ENCODE measurements around the gene NFIB.

Gene NFIB

DNA sequence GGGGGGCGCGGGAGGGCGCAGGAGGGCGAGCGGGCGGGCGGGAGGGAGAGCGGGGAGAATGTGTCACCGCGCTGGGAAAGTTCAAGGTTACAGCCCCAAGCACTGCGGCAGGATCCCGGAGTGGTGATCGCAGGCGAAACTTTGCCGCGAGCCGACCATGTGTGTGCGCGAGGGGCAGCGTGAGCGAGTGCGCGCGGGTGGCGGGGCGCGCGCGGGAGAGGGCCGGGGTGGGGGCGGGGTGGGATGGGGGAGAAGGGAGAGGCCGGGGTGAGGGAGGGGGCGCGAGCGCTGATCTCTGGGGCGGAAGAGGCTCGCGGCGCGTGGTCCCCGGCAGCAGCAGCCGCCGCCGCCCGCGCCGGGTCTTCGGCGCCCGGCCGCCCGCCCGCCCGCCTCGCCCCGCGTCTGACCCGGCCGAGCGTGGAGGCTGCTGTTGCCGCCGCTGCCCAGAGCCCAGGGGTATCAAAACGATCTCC, at the start of gene NFIB:
Gene NFIB (minus strand): TSS at position 191 of the 473 bp plus-strand sequence. CDS start 630 bp downstream, outside the sequence.
- Histone ChIP-seq H3K4me3 (ENCODE audit: insufficient read length, low read depth) (peak within 1 kb of the TSS; percentile 67), H3K27me3 (ENCODE audit: insufficient read depth, insufficient read length) (peaks cover 61% of the 10 kb centered on the region), H3K9me3 (ENCODE audit: insufficient read depth, low read length) (no peaks in the 10 kb centered on the region), H3K4me1 (ENCODE audit: insufficient read depth, insufficient read length) (no peaks in the 10 kb centered on the region), H3K36me3 (ENCODE audit: insufficient read depth, insufficient read length, low read length) (no peaks in the 10 kb centered on the region), H3K9ac (ENCODE audit: insufficient read length, low read depth) (peak within 1 kb of the TSS; percentile 82)
- TF ChIP-seq YY1 (IDR thresholded peaks at IDR 0.05; ENCODE audit: insufficient read depth, insufficient read length) (no peak), SUZ12 (IDR thresholded peaks at IDR 0.05; ENCODE audit: extremely low read depth, insufficient read depth, insufficient read length) (no peak), ZNF274 (IDR thresholded peaks at IDR 0.05; ENCODE audit: low read depth, low read length) (no peak)
- peak; percentile 52 for DNase-seq (ENCODE audit: low read depth, low spot score)

DNA sequence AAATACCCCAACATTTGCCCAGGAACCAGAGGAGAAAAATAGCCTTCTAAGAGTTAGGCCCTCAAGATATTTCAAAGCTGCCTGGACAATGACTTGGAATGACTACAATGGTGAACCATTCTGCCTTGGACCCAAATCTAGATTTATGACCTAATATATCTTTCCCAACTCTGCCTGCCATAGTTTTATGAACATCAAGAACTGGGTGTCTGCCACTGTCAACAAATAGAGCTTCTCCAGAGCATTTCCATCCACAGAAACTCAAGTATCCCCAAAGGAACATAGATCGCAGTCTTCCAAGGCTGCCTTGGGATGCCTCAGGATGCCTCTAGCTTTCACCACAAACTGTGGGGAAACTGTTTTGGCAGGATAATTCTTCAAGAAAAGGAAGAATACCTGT, 48.2 kb upstream of the NFIB start:
- Histone ChIP-seq H3K4me3 (ENCODE audit: insufficient read length, low read depth) (no peak overlapping the region), H3K4me1 (ENCODE audit: insufficient read depth, insufficient read length) (no peaks in the 10 kb centered on the region), H3K27me3 (ENCODE audit: insufficient read depth, insufficient read length) (no peaks in the 10 kb centered on the region), H3K9me3 (ENCODE audit: insufficient read depth, low read length) (no peaks in the 10 kb centered on the region), H3K9ac (ENCODE audit: insufficient read length, low read depth) (no peak overlapping the region), H3K36me3 (ENCODE audit: insufficient read depth, insufficient read length, low read length) (no peaks in the 10 kb centered on the region)
- TF ChIP-seq ZNF274 (IDR thresholded peaks at IDR 0.05; ENCODE audit: low read depth, low read length) = no peak
- no peak for TF ChIP-seq SUZ12 (IDR thresholded peaks at IDR 0.05; ENCODE audit: extremely low read depth, insufficient read depth, insufficient read length)
- TF ChIP-seq YY1 (IDR thresholded peaks at IDR 0.05; ENCODE audit: insufficient read depth, insufficient read length) = no peak
- DNase-seq (ENCODE audit: low read depth, low spot score) = no peak

DNA sequence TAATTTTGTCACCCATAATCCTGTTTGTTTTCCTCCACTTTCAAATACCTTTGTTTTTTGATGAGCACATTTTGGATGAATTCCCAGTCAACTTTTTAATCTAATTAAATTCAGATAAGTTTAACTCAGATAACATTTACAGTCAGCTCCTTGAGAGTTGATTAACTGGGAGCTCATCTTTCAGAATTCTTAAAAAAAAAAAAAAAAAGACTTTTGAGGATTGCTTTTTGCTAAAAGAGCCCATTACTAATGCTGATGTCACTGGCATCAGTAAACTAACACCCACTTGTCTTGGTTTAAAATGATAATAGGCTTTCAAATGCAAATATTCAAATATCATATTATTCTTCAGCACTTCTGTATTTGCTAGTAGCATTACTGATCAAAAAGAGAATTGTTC, 47.1 kb upstream of the NFIB start:
- Histone ChIP-seq H3K4me3 (ENCODE audit: insufficient read length, low read depth) (no peak overlapping the region), H3K36me3 (ENCODE audit: insufficient read depth, insufficient read length, low read length) (no peaks in the 10 kb centered on the region), H3K27me3 (ENCODE audit: insufficient read depth, insufficient read length) (no peaks in the 10 kb centered on the region), H3K4me1 (ENCODE audit: insufficient read depth, insufficient read length) (no peaks in the 10 kb centered on the region), H3K9ac (ENCODE audit: insufficient read length, low read depth) (no peak overlapping the region), H3K9me3 (ENCODE audit: insufficient read depth, low read length) (no peaks in the 10 kb centered on the region)
- no peak for DNase-seq (ENCODE audit: low read depth, low spot score)
- no peak for TF ChIP-seq SUZ12 (IDR thresholded peaks at IDR 0.05; ENCODE audit: extremely low read depth, insufficient read depth, insufficient read length)
- TF ChIP-seq YY1 (IDR thresholded peaks at IDR 0.05; ENCODE audit: insufficient read depth, insufficient read length) = no peak
- no peak for TF ChIP-seq ZNF274 (IDR thresholded peaks at IDR 0.05; ENCODE audit: low read depth, low read length)

DNA sequence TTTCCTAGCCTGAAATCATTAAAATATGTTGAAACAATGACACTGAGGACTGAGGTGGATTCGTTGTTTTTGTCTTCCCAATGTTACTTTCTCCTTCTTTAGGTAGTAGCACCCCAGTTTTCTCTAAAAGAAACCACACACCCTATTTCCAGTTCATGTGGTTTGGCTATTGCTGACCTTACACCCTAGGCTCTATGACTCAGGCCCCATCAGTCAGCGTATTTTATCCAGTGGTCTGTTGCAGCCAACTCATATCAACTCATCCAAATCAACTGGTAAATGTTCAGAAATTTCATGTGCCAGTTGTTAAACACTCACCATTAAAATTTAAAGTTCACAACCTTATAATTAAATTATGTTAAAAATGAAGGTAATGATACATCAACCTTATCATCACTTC, 44.6 kb upstream of the NFIB start:
- no peak overlapping the region for H3K9ac ChIP-seq (ENCODE audit: insufficient read length, low read depth)
- no peak overlapping the region for H3K4me3 ChIP-seq (ENCODE audit: insufficient read length, low read depth)
- TF ChIP-seq YY1 (IDR thresholded peaks at IDR 0.05; ENCODE audit: insufficient read depth, insufficient read length) = no peak
- TF ChIP-seq ZNF274 (IDR thresholded peaks at IDR 0.05; ENCODE audit: low read depth, low read length) = no peak
- no peak for TF ChIP-seq SUZ12 (IDR thresholded peaks at IDR 0.05; ENCODE audit: extremely low read depth, insufficient read depth, insufficient read length)
- H3K4me1 ChIP-seq (ENCODE audit: insufficient read depth, insufficient read length) = no peaks in the 10 kb centered on the region
- no peaks in the 10 kb centered on the region for H3K9me3 ChIP-seq (ENCODE audit: insufficient read depth, low read length)
- no peaks in the 10 kb centered on the region for H3K36me3 ChIP-seq (ENCODE audit: insufficient read depth, insufficient read length, low read length)
- peaks cover 14% of the 10 kb centered on the region for H3K27me3 ChIP-seq (ENCODE audit: insufficient read depth, insufficient read length)
- no peak for DNase-seq (ENCODE audit: low read depth, low spot score)

DNA sequence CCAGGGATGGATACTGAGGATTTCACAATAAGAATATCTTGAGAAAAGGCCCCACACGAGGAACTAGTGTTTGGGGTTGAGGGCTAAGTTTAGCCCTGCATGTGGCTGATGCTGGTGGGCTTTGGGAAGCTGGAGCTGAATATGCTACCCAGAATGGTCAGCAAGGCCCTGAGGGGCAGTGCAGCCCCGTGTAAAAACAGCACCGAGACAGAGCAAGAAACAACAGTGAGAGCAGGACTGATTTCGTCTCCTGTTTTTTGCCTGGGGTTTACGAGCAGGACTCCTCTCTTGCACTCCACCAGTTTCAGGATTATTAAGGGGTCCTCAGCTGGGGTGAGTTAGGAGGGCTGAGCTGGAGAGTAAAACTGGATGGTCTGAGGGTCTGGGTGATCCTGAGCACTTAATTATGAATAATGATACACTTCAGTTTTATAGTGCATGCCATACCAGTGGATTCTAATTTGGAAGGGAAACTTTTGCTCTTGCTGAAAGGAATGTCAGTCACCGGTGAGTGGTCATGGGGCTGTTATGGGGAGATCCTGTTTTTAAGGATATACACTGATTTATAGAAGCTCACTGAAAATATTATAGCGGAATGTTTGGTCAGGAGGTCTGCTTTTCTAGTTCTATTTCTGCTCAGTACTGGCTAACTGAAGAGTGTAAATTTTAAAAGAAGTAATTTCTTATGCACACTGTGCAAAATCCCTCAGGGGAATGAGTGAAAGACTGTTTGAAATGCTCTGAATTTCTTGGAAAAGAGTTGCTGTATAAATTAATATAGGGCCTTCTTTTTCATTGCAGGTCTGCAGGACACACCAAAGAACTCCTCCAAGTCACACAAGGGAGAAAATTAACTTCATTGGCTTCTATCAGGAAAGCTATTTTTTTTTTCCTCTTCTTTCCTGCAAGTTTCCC, 42.7 kb upstream of the NFIB start:
- no peaks in the 10 kb centered on the region for H3K4me1 ChIP-seq (ENCODE audit: insufficient read depth, insufficient read length)

DNA sequence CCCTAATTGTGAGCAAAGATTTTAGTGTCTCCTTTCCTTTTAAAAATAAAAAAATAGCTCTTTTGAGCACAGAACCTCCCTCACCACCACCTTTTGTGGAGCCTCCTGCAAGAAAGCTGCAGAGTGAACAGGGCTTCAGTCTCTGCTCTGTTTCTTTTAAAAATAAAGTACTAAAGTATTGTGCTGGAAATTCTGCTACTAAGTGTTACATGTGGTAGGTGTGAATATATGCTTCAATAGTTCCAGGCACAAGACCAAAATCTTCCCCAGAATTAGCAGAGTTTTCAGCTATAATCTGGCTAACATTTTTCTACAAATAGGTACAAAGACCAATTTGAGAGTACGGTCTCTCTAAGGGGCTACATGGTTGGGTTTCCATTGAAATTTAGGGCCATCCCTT, 40.3 kb upstream of the NFIB start:
- no peak for DNase-seq (ENCODE audit: low read depth, low spot score)
- TF ChIP-seq YY1 (IDR thresholded peaks at IDR 0.05; ENCODE audit: insufficient read depth, insufficient read length) (no peak), SUZ12 (IDR thresholded peaks at IDR 0.05; ENCODE audit: extremely low read depth, insufficient read depth, insufficient read length) (no peak), ZNF274 (IDR thresholded peaks at IDR 0.05; ENCODE audit: low read depth, low read length) (no peak)
- Histone ChIP-seq H3K4me1 (ENCODE audit: insufficient read depth, insufficient read length) (peaks cover 6% of the 10 kb centered on the region), H3K4me3 (ENCODE audit: insufficient read length, low read depth) (no peak overlapping the region), H3K36me3 (ENCODE audit: insufficient read depth, insufficient read length, low read length) (no peaks in the 10 kb centered on the region), H3K9ac (ENCODE audit: insufficient read length, low read depth) (no peak overlapping the region), H3K9me3 (ENCODE audit: insufficient read depth, low read length) (no peaks in the 10 kb centered on the region), H3K27me3 (ENCODE audit: insufficient read depth, insufficient read length) (peaks cover 54% of the 10 kb centered on the region)

More for the DNA sequence above, 42.7 kb upstream of the NFIB start:
- Histone ChIP-seq H3K9me3 (ENCODE audit: insufficient read depth, low read length) (no peaks in the 10 kb centered on the region), H3K36me3 (ENCODE audit: insufficient read depth, insufficient read length, low read length) (no peaks in the 10 kb centered on the region), H3K9ac (ENCODE audit: insufficient read length, low read depth) (no peak overlapping the region), H3K27me3 (ENCODE audit: insufficient read depth, insufficient read length) (peaks cover 30% of the 10 kb centered on the region), H3K4me3 (ENCODE audit: insufficient read length, low read depth) (no peak overlapping the region)
- DNase-seq (ENCODE audit: low read depth, low spot score) = no peak
- TF ChIP-seq SUZ12 (IDR thresholded peaks at IDR 0.05; ENCODE audit: extremely low read depth, insufficient read depth, insufficient read length) (no peak), YY1 (IDR thresholded peaks at IDR 0.05; ENCODE audit: insufficient read depth, insufficient read length) (no peak), ZNF274 (IDR thresholded peaks at IDR 0.05; ENCODE audit: low read depth, low read length) (no peak)

All from NT2/D1 (cell line).